ENCODE data around the gene SHCBP1L.

DNA sequence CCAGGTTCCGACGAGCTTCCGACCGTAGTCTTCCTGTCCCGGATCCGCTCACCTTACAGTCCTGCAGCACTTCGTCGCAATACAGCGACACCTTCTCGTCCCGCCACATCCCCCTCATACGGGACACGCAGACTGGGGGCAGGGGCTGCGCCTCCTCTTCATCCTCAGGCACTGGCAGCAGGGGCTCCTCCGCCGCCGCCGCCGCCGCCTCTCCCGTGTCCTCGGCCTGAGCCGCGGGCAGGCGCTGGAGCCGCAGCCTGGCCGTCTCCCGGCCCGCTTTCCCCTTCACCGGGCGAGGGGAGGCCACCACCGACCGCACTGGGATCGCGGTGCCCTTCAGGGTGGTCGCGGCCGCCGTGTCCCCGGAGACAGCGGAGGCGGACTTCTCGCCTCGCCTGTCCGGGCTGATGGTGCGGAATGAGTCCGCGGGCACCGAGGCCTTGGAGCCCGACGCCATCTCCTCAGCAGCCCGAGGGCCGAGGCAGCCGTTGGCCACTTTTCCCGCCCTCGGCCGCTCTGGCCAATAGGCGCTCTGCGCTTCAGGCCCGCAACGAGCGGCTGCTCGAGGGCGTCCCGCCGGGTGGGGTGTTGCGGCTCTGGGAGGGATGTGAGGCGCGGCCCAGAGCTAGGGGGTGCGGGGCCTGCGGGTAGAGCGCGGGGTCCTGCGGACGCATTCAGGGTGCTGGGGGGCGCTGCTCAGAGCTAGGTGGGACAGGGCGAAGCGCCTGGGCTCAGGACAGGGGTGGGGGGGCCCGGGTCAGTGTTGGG lies at the start of gene SHCBP1L:
- TF ChIP-seq, protein P1, sequence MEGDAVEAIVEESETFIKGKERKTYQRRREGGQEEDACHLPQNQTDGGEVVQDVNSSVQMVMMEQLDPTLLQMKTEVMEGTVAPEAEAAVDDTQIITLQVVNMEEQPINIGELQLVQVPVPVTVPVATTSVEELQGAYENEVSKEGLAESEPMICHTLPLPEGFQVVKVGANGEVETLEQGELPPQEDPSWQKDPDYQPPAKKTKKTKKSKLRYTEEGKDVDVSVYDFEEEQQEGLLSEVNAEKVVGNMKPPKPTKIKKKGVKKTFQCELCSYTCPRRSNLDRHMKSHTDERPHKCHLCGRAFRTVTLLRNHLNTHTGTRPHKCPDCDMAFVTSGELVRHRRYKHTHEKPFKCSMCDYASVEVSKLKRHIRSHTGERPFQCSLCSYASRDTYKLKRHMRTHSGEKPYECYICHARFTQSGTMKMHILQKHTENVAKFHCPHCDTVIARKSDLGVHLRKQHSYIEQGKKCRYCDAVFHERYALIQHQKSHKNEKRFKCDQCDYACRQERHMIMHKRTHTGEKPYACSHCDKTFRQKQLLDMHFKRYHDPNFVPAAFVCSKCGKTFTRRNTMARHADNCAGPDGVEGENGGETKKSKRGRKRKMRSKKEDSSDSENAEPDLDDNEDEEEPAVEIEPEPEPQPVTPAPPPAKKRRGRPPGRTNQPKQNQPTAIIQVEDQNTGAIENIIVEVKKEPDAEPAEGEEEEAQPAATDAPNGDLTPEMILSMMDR (IDR thresholded peaks at IDR 0.05), result no peak
- TF ChIP-seq SIN3A (IDR thresholded peaks at IDR 0.05; ENCODE audit: borderline replicate concordance, insufficient read depth, low read depth, low read length) (no peak), POLR2AphosphoS5 (IDR thresholded peaks at IDR 0.05; ENCODE audit: low read depth, low read length) (no peak), TCF7L2 (IDR thresholded peaks at IDR 0.05; ENCODE audit: low read depth, low read length) (no peak)
